ENCODE results near the gene INPPL1. TPM values are rescaled to one million over a fixed set of nuclear protein-coding genes. Genes with fewer than 3 reads are reported as not detected.

Gene INPPL1
- total RNA-seq, 1 experiment from 2014 or later = 51.8 TPM

- Histone ChIP-seq H3K9me3 (no peaks in the 10 kb centered on the region), H3K27me3 (no peaks in the 10 kb centered on the region), H3K4me3 (no peak overlapping the region), H3K36me3 (no peaks in the 10 kb centered on the region)
- no peak for DNase-seq
These were observed 62.7 kb downstream of the INPPL1 start for GRCh38 chr11:72287293-72287692.

Other genes with a start within 250 kb of the INPPL1 start
- 1.0 TPM in 1 of 2 replicates, not detected in the other for gene IL18BP, start 225.9 kb upstream of the INPPL1 start, total RNA-seq (2014; rRNA removed; shearing (Covaris generic); ENCODE audit: low replicate concordance)
- 104 and 158 TPM in 2 replicates for gene NUMA1, start 144.2 kb upstream of the INPPL1 start, total RNA-seq (2014; rRNA removed; shearing (Covaris generic); ENCODE audit: low replicate concordance)
- gene LRRC51, start 143.9 kb upstream of the INPPL1 start, total RNA-seq (2014; rRNA removed; shearing (Covaris generic); ENCODE audit: low replicate concordance) = 11.6 and 17.4 TPM in 2 replicates
- gene LAMTOR1, start 121.5 kb upstream of the INPPL1 start, total RNA-seq (2014; rRNA removed; shearing (Covaris generic); ENCODE audit: low replicate concordance) = 89.9 and 130 TPM in 2 replicates
- gene TOMT, start 118.8 kb upstream of the INPPL1 start, total RNA-seq (2014; rRNA removed; shearing (Covaris generic); ENCODE audit: low replicate concordance) = not detected in 2 replicates
- 54.0 and 124 TPM in 2 replicates for gene ANAPC15, start 112.1 kb upstream of the INPPL1 start, total RNA-seq (2014; rRNA removed; shearing (Covaris generic); ENCODE audit: low replicate concordance)
- 1.1 and 4.5 TPM in 2 replicates for gene FOLR3, start 89.0 kb upstream of the INPPL1 start, total RNA-seq (2014; rRNA removed; shearing (Covaris generic); ENCODE audit: low replicate concordance)
- 0.23 and 3.0 TPM in 2 replicates for gene FOLR1, start 32.6 kb upstream of the INPPL1 start, total RNA-seq (2014; rRNA removed; shearing (Covaris generic); ENCODE audit: low replicate concordance)
- gene FOLR2, start 8.0 kb upstream of the INPPL1 start, total RNA-seq (2014; rRNA removed; shearing (Covaris generic); ENCODE audit: low replicate concordance) = not detected in 2 replicates
- not detected in 2 replicates for gene PHOX2A, start 19.4 kb downstream of the INPPL1 start, total RNA-seq (2014; rRNA removed; shearing (Covaris generic); ENCODE audit: low replicate concordance)
- 27.5 and 43.8 TPM in 2 replicates for gene CLPB, start 209.8 kb downstream of the INPPL1 start, total RNA-seq (2014; rRNA removed; shearing (Covaris generic); ENCODE audit: low replicate concordance)

All from MG63 (cell line).